GM08714 (cell line): ENCODE data around the gene MMD2.

Experiments used
- H3K4me3 ChIP-seq: fragments of 200-500 bp; sonication (Bioruptor generic); 2 replicates; pipeline ENCODE4 v1.5.1; 2014; ENCODE audit warnings: mild to moderate bottlenecking, low read length, inconsistent platforms
- ZNF274 ChIP-seq: IDR thresholded peaks from 2 replicates; pipeline ENCODE4 v1.6.1; 2012; ENCODE audit warnings: mild to moderate bottlenecking, low read depth, low read length

Gene MMD2

DNA sequence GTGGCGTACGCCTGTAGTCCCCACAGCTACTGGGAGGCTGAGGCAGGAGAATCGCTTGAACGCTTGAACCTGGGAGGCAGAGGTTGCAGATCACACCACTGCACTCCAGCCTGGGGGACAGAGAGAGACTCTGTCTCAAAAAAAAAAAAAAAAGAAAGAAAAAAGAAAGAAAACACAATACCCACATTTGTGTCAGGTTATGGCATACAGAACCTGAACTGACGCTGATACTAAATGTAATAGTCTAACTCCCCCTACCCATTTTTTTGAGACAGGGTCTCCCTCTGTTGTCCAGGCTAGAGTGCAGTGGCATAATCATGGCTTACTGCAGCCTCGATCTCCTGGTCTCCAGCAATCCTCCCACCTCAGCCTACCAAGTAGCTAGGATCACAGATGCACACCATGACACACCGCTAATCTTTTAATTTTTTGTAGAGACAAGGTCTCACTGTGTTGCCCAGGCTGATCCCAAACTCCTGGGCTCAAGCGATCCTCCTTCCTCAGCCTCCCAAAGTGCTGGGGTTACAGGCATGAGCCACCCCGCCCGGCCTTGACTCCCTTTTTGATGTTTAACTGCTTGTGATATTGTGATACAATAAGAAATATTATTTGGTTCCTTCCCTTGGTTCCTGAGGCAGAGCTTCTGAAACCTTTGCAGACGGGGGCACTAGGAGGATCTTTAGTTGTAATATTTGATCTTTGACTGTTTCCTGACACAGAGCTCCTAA is 6.5 kb upstream of the MMD2 start:
- H3K4me3 ChIP-seq = no peak overlapping the region
- no peak for TF ChIP-seq ZNF274

- no peak for TF ChIP-seq ZNF274
- no peak overlapping the region for H3K4me3 ChIP-seq
These were observed 5.5 kb upstream of the MMD2 start for GRCh38 chr7:4964506-4964905.

DNA sequence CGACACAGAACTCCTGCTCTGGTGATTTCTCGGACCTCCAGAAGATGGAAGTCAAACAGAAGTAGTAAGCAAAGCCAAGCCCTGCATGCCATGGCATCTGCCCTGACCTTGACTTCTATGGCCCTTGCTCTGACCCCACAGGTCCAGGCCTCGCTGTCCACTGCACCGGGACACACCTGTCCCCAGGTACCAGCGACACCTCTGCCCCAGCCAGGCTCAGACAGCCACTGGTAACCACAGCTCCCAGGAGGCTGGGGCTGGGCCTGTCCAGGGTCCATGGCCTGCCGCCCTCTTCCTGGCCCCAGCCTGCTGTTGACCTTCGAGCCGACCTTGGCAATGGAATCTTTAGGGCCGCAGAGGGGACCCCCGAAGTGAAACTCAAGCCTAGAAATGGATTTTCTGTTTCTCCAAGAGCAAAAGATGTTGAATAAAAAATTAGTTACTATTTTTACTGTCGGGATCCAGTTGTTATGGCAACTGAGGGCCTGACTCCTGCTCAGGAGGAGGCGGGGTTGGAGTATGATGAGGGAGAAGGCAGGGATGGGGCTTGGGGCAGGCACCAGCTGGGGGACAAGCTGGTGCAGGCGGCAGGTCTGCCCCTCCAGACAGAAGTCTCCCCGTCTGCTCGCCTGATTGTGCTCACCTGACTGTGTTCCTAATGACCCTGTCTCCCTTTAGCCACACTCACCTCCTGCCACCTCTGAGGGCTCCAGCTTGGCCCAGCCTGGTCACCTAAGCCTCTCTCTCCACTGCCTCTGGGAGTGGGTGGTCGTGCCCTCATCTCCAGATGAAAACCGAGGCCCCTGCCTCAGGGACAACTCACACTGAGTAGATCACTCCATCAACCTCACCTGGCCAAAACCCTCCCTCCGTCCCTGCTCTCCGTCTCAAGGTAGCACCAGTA is 4.1 kb upstream of the MMD2 start:
- no peak for TF ChIP-seq ZNF274
- H3K4me3 ChIP-seq = no peak overlapping the region

DNA sequence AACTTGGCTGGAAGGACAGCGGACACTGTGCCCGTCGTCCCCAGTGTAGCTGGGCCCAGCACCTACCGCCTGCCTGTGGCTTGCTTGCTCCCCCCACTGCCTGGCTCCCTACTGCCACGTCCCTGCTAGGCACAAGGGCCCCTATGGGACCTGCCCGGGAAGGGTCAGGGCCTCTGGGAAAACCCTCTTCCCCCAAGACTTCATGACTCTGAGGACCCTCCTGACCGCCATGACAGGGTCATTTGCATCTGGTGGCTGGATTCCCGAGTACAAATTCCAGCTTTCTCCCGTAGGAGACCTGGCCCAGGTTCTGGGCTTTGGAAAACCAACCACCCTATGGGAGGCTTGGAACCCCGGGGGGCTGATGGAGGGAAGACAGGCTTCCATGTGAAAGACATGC is 1.4 kb upstream of the MMD2 start:
- no peak overlapping the region for H3K4me3 ChIP-seq
- TF ChIP-seq ZNF274 = no peak

DNA sequence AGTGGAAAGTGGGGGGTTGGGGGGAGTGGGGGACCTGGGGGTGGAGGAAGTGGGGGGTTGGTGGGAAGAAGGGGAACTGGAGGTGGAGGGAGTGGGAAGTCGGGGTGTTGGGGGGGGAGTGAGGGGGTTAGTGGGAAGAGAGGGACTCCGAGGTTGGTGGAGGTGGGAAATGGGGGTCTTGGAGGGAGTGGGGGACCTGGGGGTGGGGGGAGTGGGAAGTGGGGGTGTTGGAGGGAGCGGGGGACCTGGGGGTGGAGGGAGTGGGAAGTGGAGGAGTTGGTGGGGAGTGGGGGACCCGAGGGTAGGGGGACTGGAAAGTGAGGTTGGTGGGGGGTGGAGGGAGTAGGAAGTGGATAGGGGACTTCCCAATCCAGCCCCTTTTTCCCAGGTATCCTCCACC is 906 bp upstream of the MMD2 start:
- no peak for TF ChIP-seq ZNF274
- H3K4me3 ChIP-seq = no peak overlapping the region

DNA sequence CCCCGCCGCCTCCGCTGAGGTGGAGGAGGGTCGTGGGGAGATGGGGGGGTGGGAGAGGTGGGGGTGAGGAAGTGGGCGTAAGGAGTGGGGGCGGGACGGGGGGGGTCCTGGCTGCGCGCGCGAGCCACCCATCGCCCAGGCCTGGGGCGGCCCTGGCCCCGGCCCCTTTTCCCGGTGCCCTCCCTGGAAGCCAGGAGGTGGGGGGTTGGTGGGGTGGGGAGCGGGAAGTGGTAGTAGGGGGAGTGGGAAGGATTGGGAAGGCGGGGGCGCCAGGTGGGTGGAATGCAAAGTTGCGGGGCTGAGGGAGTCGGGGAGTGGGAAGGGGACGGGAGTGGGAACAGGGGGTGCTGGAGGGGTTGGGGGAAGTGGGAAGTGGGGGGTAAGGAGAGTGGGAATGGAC is 319 bp upstream of the MMD2 start:
- no peak overlapping the region for H3K4me3 ChIP-seq
- no peak for TF ChIP-seq ZNF274

GRCh38 chr7:4957847-4958476 is 1.0 kb downstream of the MMD2 start:
- H3K4me3 ChIP-seq = no peak overlapping the region
- no peak for TF ChIP-seq ZNF274

DNA sequence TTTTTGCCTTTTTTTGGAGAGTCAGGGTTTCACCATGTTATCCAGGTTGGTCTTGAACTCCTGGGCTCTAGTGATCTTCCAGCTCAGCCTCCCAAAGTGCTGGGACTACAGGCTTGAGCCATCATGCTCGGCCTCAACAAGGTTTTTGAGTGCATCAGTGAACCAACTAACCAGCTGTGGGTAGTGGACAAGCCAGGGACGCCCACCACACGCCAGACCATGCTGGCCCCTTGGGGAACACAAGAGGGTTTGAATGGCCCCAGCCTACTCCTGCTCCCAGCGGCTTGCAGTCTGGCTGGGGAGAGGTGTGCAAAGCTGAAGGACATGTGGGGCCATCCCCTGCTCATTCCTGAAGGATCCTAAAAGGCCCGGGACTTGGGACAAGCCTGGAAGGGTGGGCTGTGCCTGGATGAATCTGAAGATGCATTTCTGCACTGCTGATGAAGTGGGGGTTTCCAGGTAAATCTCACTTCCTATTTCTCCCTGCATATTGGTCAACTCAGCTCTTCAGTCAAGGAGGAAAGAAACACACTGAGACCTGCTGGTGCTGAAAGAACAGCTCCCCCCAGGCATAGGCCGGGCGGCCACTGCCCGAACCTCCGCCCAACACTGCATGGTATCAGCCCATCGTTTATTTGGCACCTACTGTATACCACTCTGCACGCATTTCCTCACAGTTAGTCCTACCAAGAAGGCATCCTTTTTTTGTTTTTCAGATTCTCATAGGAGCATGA is 6.9 kb downstream of the MMD2 start:
- TF ChIP-seq ZNF274 = no peak
- no peak overlapping the region for H3K4me3 ChIP-seq

DNA sequence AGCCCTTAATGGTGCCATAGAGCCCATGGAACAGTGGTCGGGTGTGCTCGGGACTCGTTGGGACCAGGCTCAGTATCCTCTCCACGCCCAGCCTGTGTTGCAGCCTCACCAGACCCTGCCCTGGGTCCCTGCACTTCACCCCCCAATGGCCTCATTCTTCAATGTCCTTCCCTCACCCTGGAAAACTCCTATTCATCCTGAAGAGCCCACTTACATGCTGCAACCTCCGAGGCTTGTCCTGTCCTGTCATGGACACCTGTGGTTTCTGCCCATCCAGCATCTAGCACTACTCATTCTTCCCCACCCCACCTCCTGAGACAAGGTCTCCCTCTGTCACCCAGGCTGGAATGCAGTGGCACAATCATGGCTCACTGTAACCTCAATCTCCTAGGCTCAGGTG is 7.7 kb downstream of the MMD2 start:
- no peak overlapping the region for H3K4me3 ChIP-seq
- TF ChIP-seq ZNF274 = no peak

GRCh38 chr7:4948402-4948801 is 10.6 kb downstream of the MMD2 start:
- no peak overlapping the region for H3K4me3 ChIP-seq
- no peak for TF ChIP-seq ZNF274

GRCh38 chr7:4945949-4946348 is 13.0 kb downstream of the MMD2 start:
- H3K4me3 ChIP-seq = no peak overlapping the region
- no peak for TF ChIP-seq ZNF274

DNA sequence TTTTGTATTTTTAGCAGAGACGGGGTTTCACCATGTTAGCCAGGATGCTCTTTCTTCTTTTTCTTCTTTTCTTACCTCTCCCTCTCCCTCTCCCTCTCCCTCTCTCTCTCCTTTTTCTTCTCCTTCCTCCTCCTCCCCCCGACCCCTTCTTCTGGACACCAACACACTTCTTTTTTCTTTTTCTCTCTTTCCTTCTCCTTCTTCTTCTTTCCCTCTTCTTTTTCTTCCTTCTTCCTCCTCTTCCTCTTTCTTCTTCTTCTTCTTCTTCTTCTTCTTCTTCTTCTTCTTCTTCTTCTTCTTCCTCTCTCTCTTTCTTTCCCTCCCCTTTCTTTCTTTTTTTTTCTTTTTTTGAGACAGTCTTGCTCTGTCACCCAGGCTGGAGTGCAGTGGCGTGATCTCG is 14.0 kb downstream of the MMD2 start:
- no peak overlapping the region for H3K4me3 ChIP-seq
- no peak for TF ChIP-seq ZNF274

GRCh38 chr7:4943297-4943696 is 15.7 kb downstream of the MMD2 start:
- H3K4me3 ChIP-seq = no peak overlapping the region
- no peak for TF ChIP-seq ZNF274

DNA sequence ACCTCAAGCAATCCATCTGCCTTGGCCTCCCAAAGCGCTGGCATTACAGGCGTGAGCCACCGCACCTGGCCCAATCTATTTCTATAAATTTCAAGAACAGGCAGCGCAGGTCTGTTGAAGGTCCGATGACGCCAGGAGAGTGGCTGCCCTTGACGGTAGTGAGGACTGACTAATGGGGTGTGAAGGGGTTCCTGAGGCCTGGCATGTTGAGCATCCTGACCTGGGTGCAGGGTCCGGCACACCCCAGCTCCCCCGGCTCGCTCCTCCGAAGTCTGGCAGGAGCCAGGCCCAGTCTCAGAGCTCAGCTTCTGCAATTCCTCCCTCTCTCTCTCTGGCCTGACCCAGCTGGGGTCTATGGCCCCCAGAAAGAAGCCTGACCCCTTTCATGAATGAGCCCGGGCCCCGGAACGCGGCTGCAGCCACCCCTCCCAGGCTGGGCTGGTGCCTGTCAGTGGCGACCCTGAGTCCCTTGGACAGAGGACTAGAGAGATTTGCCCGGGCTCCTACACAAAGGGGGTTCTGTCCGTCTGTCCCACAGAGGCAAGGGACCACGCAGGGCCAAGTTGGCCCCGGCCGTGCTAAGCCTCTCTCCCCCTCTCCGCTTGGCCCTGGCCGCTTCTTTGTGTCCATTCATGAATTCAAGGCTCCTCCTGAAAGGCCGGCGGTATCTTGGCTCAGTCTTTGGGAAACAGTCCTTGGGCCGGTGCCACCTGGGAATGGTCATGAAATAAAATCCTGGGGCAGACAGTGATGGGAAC is 18.8 kb downstream of the MMD2 start:
- no peak for TF ChIP-seq ZNF274

GRCh38 chr7:4937411-4937810 is 21.6 kb downstream of the MMD2 start:
- no peak overlapping the region for H3K4me3 ChIP-seq
- TF ChIP-seq ZNF274 = no peak

More for the DNA sequence above, 18.8 kb downstream of the MMD2 start:
- no peak overlapping the region for H3K4me3 ChIP-seq
